HTR-8/SVneo (cell line): Measurements from ENCODE around the gene ZNF575.
"Not testable (repeated sequence)": the region's sequence is repeated elsewhere in the genome, so short reads cannot be mapped to it uniquely, and the experiment has no call there.

Experiments
- DNase-seq: peaks from one replicate; pipeline ENCODE4 v3.0.0; 2011; ENCODE audit warnings: low spot score, mixed read lengths; ENCODE audit not compliant: insufficient read length
- FAIRE-seq: peaks from 2 replicates; lab custom pipeline; 2011; peaks lifted over from hg19 to GRCh38; lab: Jason Lieb, UNC

Gene ZNF575

DNA sequence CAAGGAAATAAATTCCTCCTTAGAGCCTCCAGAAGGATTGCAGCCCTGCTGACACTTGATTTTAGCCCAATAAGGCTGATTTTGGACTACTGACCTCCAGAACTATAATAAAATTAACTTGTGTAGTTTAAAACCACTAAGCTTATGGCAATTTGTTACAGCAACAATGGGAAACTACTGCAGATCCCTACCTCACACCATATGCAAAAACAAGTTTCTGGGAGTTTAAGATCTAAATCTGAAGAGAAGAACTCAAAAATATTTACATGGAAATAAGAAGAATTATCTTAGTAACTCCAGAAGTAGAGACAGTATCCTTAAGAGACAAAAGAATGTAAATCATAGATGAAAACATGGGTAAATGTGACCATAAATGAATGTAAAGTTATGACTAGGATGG, 5.9 kb downstream of the ZNF575 start:
- no peak for DNase-seq
- FAIRE-seq: no peak

DNA sequence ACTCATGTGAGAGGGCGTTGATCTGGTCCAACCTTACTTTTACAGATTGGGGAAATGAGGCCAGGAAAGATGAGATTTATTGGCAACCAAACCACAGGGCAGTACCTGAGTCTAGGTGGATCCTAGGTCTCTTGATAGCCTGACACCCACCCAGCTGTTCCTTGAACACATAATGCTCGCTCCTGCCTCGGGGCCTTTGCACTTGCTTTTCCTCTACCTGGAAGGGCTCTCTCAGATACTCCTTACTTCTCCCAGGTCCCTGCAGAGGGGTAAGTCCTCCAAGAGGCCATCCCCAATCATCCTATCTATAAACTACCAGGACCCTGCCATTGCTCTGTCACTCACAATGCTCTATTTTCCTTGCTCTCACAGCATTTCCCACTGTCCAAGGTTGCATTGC, 7.4 kb downstream of the ZNF575 start:
- no peak for DNase-seq
- FAIRE-seq: no peak

- DNase-seq (no peak), FAIRE-seq (no peak)
Measured at GRCh38 chr19:43541920-43542650, 9.1 kb downstream of the ZNF575 start.

DNA sequence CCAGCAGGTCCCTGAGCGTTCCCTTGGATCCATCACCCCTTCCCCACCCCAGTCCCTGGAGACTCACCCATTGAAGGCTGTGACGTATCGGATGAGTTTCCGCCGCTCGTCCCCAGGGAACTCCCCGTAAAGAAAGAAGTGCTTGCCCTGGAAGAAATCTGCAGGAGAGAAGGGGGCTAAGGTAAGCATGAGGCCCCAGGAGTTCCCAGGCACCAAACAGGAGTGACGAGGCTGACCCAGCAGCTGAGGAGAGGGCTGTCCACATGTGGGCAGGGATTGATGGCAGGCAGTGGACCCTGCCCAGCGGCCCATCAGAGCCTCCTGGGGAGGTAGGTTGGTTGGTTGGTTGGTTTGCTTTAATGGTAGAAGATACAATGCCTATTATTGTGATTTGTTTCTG, 11.1 kb downstream of the ZNF575 start:
- FAIRE-seq (no peak), DNase-seq (no peak)

DNA sequence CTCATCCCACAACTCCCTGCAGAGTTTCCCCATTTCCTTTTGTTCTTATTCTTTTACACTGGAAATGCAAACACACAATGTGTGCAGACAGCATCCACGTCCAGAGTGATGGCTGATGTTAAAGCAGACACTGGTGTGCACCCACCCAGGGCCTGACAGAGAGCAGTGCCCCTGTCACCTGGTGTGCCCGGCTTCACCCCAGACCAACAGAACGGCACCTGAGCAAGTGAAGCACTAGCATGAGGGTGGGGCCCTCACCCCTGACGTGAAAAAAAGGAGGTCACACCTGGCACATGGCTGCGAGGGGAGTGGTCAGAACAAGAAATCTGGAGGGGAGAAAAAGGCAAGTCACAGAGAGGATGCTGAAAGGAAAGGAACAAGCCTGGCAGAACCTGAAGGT, 12.3 kb downstream of the ZNF575 start:
- FAIRE-seq (no peak), DNase-seq (no peak)

DNA sequence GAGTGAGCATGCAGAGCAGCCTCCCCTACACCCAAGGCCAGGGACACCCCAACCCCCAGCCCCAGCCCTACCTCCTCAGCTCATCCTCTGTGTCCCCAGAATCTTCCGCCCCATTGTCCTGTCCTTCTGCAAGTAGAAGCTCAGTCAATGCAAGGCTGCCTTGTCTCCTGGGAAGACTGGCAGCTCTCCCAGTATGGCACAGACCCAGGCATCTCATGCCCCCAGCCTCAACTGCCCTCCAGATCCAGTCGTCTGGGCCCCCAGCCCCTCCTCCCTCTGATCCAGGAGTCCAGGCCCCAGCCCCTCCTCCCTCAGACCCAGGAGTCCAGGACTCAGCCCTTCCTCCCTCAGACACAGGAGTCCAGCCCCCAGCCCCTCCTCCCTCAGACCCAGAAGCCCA, 13.0 kb downstream of the ZNF575 start:
- FAIRE-seq (no peak), DNase-seq (no peak)

- FAIRE-seq: no peak
- no peak for DNase-seq
Measured at GRCh38 chr19:43546581-43546980, 13.6 kb downstream of the ZNF575 start.

DNA sequence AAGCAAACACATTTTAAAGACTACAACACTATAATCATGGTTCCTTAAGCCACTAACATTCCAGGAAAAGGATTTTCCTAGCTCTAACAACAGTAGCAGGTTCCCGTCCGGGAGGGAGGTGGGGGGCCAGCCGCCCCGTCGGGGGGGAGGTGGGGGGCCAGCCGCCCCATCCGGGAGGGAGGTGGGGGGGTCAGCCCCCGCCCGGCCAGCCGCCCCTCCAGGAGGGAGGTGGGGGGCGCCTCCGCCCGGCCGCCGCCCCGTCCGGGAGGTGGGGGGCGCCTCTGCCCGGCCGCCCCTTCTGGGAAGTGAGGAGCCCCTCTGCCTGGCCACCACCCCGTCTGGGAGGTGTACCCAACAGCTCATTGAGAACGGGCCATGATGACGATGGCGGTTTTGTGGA, 14.9 kb downstream of the ZNF575 start:
- not testable (repeated sequence) for DNase-seq, FAIRE-seq

DNA sequence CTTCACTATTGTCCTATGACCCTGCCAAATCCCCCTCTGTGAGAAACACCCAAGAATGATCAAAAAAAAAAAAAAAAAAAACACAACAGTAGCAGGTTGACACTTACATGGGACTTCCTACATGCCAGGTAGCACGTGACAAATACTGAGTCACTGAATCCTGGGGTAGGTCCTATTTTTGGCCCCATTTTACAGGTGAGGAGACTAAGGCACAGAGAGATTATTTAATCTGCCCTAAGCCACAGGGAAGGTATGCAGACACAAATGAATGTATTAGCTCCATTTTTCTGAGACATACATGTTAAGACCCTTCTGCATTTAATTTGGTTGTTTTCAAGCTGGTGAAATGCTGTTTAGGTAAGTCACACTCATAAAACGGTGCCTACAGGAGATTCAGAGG, 15.7 kb downstream of the ZNF575 start:
- FAIRE-seq (no peak), DNase-seq (no peak)

GRCh38 chr19:43551399-43552197, 18.6 kb downstream of the ZNF575 start:
- FAIRE-seq: no peak

GRCh38 chr19:43552198-43552450, 19.1 kb downstream of the ZNF575 start:
- no peak for FAIRE-seq
- DNase-seq: no peak

More at GRCh38 chr19:43551399-43552197, 18.6 kb downstream of the ZNF575 start:
- no peak for DNase-seq

DNA sequence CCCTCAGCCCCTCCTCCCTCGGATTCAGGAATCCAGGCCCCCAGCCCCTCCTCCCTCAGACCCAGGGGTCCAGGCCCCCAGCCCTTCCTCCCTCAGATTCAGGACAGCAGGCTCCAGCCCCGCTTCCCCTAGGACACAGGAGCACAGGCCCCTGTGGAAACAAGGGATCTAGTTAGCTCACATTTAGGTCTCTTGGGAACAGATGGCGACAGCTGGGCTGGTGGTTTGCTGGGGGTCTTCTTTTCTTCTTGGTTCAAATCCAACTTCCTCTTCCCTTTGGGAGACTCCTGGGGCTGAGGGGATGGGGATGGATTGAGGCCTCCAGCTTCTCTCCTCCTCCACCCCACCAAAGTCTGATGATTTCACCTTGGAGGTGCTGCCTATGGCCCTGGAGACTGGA, 19.6 kb downstream of the ZNF575 start:
- DNase-seq (no peak), FAIRE-seq (no peak)

GRCh38 chr19:43553656-43554055, 20.7 kb downstream of the ZNF575 start:
- no peak for FAIRE-seq

GRCh38 chr19:43554317-43554895, 21.4 kb downstream of the ZNF575 start:
- DNase-seq (no peak), FAIRE-seq (no peak)

More at GRCh38 chr19:43553656-43554055, 20.7 kb downstream of the ZNF575 start:
- DNase-seq: no peak

DNA sequence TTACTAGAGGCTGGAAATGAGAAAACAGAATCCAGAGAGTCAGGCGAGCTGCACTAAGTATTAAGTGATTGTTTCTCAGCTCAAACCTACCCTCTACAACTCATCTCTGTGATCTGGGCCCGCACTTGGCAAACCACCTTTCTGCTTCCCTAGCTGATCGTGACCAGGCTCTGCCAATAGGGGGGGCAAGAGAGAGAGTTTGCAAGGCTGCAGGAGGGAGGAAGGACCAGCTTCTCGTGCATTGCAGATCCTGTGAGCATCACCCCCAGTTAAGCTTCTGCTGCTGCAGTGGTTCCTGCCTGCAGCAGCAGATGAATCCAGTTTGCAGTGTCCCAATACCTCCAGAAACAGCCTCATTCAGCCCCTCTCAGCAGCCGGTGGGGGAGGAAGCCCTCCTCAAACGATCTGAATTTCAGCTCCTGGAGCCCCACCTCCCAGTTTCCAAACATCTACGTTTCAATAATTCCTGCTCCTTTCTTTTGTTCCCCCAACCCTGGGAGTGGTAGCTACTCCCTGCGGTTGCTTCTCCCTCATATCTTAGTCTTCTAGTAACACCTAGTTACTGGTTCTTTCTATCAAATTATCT, 22.3 kb downstream of the ZNF575 start:
- peak; percentile 66 for DNase-seq
- FAIRE-seq: peak; percentile 67

DNA sequence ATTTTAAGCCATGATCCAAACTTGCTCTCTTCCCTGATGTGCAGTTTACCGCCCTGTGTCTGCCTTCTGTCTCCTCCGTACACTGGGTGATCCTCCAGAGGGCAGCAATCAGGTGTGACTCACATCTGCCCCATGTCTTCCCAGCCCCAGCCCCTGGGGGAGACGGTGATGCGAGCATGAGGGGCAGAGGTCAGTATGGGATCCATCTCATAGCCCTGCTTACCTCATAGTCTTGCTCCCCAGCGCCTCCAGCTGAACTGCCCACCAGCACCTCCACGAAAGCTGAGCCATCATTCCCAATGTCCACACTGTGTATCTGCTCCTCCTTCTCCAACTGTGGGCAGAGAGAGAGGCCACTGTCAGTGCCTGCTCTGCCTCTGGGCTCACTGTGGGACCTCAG, 27.7 kb downstream of the ZNF575 start:
- FAIRE-seq (peak; percentile 20), DNase-seq (peak; percentile 43)

GRCh38 chr19:43561139-43561970, 28.4 kb downstream of the ZNF575 start:
- no peak for FAIRE-seq
- DNase-seq: no peak

GRCh38 chr19:43562226-43562697, 29.3 kb downstream of the ZNF575 start:
- DNase-seq (no peak), FAIRE-seq (no peak)

GRCh38 chr19:43562698-43563241, 29.8 kb downstream of the ZNF575 start:
- DNase-seq (peak; percentile 33), FAIRE-seq (peak; percentile 88)
